Transverse colon (tissue), 4 donors: ENCODE results near the gene C12orf50.
A peak's percentile ranks its signal among the peaks of the same experiment; 100 is the strongest.

Experiments
- POLR2A ChIP-seq: fragments of 450-650 bp; IDR thresholded peaks from one replicate; pipeline ENCODE4 v1.6.1; 2016; ENCODE audit warnings: antibody characterized with exemption, mild to moderate bottlenecking, moderate library complexity
- POLR2AphosphoS5 ChIP-seq, 3 donors: sonication (generic); formaldehyde crosslinking; IDR thresholded peaks; one replicate each; pipeline ENCODE4 v1.6.1; 2016; ENCODE audit warnings: antibody characterized with exemption in 3 of 3
- TF ChIP-seq, protein P1 (sequence below), 5 experiments: fragments of 200-600 bp in 3 of 5; fragments of 450-650 bp in 2 of 5; sonication (generic) in 3 of 5; IDR thresholded peaks; 1 replicate in 2 of 5; 2 replicates in 3 of 5; pipeline ENCODE4 v1.5.1; 2016 to 2017; ENCODE audit warnings: antibody characterized with exemption in 5 of 5, inconsistent platforms in 3 of 5, mild to moderate bottlenecking in 2 of 5, moderate library complexity in 1 of 5

DNA sequence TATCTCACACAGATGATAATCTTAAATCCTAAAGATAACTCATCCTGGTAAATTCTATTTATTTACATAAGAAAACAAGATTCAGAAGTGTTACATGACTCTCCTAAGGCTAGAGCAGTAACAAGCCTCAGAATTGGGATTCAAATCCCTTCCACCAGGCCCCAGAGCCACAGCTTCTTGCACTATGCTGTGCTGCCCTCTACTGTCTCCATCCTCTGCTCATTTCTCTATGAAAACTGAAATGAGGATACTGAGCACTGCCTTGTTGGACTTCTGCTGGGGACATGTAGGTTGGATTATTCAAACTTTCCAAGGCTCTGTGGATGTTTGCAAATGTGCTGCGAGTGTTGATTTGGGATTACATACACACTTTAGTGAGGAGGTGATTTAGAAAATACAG lies 23.5 kb upstream of the C12orf50 start:
- TF ChIP-seq, protein P1, sequence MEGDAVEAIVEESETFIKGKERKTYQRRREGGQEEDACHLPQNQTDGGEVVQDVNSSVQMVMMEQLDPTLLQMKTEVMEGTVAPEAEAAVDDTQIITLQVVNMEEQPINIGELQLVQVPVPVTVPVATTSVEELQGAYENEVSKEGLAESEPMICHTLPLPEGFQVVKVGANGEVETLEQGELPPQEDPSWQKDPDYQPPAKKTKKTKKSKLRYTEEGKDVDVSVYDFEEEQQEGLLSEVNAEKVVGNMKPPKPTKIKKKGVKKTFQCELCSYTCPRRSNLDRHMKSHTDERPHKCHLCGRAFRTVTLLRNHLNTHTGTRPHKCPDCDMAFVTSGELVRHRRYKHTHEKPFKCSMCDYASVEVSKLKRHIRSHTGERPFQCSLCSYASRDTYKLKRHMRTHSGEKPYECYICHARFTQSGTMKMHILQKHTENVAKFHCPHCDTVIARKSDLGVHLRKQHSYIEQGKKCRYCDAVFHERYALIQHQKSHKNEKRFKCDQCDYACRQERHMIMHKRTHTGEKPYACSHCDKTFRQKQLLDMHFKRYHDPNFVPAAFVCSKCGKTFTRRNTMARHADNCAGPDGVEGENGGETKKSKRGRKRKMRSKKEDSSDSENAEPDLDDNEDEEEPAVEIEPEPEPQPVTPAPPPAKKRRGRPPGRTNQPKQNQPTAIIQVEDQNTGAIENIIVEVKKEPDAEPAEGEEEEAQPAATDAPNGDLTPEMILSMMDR (IDR thresholded peaks at IDR 0.05) = peak in 2 of 5 experiments; percentile 13 to 17
- TF ChIP-seq POLR2A (no peak), POLR2AphosphoS5 (IDR thresholded peaks at IDR 0.05) (no peak)
